Left lobe of liver (tissue), 2 donors: ENCODE data around the gene HIP1. TPM values are rescaled to one million over a fixed set of nuclear protein-coding genes. Genes with fewer than 3 reads are reported as not detected.
A peak's percentile ranks its signal among the peaks of the same experiment; 100 is the strongest.
"Not testable (repeated sequence)": the region's sequence is repeated elsewhere in the genome, so short reads cannot be mapped to it uniquely, and the experiment has no call there.

Experiments used
- ATAC-seq: fragments of 200-7000 bp; cut with Tn5 transposase; one replicate; pipeline ENCODE4 v1.9.1; 2020; ENCODE audit warnings: mild to moderate bottlenecking, moderate library complexity
- DNase-seq: peaks from one replicate; pipeline ENCODE4 v3.0.0-alpha.2; 2020; ENCODE audit warnings: low spot score
- total RNA-seq: library from RNA; stranded (reverse); gene quantifications from one replicate; pipeline ENCODE4 v1.2.1, GENCODE V29; 2021
- donor health status: DM: no; HTN: no; CAD: no; lungs with moderate emphysema.
- donor health status: DM: no; HTN: yes; CAD: no.

HIP1 gene
- total RNA-seq, 1 donor from 2014 or later, result 20.3 TPM

DNA sequence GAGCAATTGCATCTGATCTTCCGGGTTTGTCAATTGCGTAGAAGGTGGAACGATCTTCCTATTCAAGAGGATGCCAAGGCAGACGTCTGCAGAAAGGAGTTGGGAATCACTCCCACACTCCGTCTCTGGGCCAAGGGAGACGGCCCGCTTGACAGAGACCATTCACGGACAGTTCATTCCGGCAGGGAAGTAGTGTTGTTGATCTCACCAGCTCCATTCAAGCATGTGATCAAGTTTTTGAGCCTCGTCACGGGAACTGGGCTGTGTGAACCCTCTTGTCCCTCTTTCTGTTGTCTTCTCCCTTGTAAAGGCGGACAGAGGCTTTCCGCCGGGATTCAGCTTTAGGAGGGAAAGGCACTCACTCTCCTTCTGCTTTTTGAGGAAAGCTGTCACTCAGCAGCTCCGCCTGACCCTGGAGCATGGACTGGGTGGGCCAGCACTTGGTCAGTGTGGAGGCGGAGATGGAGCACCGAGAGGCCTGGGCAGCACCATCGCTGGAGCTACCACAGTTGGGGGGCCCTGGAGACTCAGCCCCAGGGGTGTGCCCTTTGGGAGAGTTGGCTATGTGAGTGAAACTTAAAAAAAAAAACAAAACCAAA, 201.7 kb downstream of the HIP1 start:
- ATAC-seq, result no peak
- peak; percentile 19 for DNase-seq

DNA sequence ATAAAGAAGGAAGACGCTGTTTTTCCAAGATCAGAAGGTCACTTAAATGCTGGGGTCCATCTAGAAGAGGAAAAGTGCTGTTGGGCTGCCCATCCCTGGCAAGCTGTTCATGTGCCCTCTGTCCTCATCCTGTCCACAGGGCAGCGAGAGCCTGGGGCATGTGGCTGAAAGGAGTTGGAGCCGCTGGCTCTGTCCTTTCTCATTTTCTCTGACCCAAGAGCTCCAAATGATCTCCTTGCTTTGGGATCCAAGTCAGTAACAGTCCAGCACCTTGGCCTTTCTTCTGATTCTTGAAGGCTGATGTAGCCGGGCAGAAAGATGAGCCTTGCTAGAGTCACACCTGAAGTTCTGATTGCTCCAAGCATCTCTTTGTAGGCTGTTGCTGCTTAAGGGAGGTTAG, 202.2 kb downstream of the HIP1 start:
- peak; percentile 3 for DNase-seq

DNA sequence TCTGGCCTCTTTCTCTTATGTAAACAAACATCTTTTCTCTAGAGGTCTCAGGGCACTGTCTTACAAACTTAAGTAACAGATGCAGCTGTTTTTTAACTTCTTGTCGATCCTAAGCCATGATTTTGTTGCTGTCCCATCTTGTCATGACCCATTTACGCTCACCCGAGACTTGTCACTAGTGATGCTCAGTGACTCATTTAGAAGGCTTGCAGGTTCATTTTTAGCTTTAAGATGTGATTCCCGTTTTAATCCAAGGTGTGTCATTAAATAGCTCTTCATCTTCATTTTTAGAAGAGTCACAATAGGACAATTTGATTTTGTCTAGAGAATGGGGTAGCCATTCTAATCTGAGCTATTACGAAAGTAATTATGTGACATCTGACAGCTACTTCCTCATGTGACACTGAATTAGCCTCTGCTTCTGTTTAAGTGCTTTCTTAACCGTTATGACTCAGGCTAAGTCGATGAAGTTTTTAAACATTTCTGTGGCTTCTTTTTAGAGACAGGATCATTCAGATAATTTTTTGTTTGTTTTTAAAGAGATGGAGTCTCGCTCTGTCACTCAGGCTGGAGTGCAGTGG, 203.9 kb downstream of the HIP1 start:
- ATAC-seq (no peak), DNase-seq (no peak)

More for the DNA sequence above, 202.2 kb downstream of the HIP1 start:
- no peak for ATAC-seq

DNA sequence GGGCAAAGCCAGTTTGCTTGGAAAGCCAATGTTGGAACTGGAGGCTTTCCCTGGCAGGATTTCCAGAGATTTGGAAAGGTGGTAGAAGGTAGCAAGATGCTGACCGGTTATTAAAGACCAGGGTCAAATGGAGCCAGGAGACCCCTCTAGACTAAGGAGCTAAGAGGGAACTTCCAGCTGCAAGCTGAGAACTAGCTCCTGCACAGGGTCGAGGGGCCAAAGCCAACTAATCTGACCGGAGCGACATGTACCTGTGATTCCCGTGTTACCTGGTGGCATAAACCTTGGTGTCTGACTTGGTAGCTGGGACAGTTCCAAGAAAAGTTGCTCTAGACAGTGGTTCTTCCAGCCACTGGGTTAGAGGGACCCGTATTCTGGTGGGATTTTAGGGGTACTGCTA, 204.8 kb downstream of the HIP1 start:
- ATAC-seq (no peak), DNase-seq (peak; percentile 38)

DNA sequence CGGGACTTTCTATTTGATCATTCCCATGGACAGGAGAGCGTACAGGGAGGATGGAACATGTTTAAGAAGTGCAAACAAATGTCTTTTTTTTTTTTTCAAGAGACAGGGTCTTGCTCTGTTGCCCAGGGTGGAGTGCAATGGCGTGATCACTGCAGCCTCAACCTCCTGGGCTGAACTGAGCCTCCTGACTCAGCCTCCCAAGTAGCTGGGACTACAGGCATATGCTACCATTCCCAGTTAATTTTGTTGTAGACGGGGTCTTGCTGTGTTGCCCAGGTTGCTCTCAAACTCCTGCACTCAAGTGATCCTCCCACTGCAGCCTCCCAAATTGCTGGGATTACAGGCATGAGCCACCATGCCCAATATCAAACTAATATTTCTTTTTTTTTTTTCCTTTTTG, 206.1 kb downstream of the HIP1 start:
- no peak for ATAC-seq

DNA sequence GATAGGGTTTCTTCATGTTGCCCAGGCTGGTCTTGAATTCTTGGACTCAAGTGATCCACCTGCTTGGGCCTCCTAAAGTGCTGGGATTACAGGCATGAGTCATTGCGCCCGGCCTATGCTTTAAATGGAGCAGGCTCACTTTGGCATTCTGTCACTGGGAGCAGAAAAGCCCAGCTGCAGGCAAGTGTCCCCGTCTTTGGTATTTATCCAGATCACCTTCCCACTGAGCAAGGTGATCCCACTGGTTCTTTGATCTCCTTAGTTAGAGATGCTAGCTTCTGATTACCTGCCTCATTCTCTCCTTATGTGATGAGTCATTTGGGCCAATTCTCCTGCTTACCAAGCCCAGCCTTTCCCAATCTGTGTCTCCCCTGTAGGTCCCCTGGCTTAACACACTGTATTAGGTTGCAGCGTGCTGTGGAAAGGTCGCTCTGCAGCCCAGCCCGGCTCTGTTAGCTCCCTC, 207.4 kb downstream of the HIP1 start:
- ATAC-seq (no peak), DNase-seq (no peak)

More for the DNA sequence above, 206.1 kb downstream of the HIP1 start:
- peak; percentile 11 for DNase-seq

DNA sequence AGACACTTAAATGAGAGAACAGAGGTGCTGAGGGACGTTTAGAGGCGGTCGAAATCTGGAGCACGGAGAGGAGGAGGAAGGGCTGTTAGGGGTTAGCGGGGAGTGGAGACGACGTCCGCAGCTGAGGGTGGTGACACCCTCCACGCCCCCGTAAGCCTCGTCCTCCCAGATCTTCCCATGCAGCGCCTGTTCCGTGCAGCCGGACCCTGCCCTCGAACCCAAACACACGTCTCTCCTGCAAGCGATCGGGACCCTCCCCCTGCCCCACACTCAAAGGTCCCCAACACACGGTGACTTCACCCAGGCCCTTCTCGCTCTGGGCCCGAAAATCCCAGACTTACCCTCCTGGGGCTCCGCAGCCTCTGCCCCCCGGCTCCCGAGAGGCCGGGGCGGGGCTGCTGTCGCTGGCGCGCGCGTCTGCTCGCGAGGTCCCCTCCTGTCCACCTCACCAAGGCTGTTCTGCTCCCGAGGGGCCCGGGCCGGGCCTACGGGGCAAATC, 211.5 kb downstream of the HIP1 start:
- ATAC-seq (peak; percentile 5), DNase-seq (peak; percentile 50)

DNA sequence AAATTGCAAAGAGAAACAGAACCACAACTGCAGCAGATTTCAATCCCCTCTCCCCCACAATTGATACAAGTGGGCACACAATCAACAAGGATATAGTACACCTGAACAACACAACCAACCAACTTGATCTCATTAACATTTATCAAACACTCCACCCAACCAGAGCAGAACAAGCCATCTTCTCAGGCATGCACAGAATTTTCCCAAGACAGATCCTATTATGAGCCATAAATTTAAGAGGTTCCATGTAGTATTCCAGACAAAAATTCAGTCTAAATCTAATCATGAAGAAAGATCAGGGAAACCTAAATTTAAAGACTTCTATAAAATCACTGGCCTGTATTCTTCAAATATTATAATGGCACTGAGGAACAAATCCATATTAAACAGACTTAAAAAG, 217.0 kb downstream of the HIP1 start:
- ATAC-seq, DNase-seq: not testable (repeated sequence)

DNA sequence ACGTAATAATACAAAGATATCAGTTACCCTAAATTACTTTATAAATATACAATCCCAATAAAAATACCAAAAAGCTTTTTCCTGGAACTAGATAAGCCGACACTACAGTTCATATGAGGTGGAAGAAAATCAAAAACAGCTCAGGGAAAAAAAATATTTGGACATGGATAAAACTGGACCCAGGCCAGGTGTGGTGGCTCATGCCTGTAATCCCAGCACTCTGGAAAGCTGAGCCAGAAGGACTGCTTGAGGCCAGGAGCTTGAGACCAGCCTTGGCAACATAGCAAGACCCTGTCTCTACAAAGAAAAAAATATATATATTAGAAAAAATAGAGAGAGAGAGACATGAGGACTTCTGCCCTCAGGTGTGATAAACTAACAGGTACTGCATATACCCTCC, 219.9 kb downstream of the HIP1 start:
- ATAC-seq, DNase-seq: not testable (repeated sequence)

DNA sequence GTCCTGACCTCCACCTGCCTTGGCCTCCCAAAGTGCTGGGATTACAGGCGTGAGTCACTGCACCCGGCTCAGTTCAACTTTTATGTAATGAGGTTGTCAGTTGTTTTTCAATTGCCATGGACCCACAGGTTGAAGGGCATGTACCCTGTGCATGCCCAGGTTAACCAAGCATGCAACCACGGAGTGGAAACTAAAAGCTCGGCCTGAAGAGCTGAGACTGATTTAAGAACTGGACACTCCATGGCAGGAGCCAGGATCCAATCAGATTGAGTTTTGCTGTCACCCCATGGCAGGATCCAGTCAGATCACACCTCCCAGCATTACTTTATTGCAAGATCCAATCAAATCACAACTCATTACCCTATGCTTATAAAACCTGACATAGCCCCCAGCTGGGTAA, 229.7 kb downstream of the HIP1 start:
- DNase-seq, result not testable (repeated sequence)
- peak; percentile 74 for ATAC-seq

DNA sequence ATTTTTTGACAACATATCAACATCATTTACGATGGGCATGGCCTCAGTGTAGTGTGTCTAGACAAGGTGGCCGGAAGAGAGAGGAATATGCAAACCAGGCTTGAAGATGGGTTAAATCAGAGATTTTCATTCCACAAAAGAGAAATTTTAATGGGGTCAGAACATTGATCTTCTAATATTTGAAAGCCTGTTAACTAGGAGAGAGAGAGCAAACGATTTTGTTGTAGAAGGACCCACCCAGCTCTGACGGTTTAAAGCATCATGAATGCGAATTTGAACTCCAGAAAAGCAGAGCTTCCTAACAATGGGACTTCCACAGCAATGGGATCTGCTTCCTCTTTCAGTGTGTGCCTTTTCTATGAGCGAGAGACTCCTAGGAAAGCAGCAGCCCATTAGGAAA, 246.7 kb downstream of the HIP1 start, which contains the start of gene SPDYE5:
Gene SPDYE5 (plus strand): TSS at position 301 of the 400 bp plus-strand sequence. CDS start 1,728 bp downstream, outside the sequence.
- DNase-seq, ATAC-seq: not testable (repeated sequence)

DNA sequence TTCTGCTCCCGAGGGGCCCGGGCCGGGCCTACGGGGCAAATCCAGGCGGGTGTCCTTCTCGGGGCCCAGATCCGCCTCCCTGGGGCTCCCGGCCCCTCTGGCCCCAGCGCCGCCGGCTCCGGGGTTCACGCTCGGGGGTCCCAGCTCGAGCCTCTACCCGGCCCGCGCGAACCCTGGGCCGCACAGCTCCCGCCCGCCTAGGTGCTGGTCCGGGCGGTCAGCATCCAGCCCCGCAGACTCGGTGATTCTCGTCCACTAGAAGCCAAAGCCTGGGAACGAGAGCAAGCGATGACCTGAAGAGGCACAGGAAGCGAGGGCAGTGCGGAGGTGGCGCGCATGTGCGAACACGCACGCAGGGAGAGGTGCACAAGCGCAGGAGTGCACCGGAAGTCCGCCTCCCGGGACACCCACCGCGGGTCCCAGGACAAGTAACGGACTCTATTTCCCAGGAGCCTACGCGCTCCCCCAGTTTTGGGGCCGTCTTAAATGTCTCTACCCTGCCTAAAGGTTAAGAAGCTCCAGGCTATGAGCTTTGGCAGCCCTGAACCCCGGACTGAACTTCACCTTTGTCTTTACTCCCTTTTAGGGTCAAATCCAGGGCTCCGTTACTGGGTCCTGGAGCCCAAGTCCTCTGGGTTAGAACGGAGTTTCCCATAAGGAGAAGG, 252.6 kb downstream of the HIP1 start, which contains the start of gene POM121C:
Gene POM121C (minus strand): TSS at position 321 of the 665 bp plus-strand sequence. CDS start 44,803 bp downstream, outside the sequence.
- ATAC-seq, result peak; percentile 100

DNA sequence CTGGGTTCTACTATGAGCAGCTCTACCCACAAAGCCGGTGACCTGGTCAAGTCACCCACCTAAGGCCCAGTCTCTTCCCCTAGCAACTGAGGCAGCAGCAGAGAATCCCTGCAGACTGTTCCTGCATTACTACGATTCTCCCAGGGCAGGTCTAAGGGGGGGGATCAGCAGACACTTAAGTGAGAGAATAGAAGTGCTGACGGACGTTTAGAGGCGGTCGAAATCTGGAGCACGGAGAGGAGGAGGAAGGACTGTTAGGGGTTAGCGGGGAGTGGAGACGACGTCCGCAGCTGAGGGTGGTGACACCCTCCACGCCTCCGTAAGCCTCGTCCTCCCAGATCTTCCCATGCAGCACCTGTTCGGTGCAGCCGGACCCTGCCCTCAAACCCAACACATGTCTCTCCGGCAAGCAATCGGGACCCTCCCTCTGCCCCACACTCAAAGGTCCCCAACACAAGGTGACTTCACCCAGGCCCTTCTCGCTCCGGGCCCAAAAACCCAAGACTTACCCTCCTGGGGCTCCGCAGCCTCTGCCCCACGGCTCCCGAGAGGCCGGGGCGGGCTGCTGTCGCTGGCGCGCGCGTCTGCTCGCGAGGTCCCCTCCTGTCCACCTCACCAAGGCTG, 253.3 kb downstream of the HIP1 start:
- ATAC-seq, result peak; percentile 9
- not testable (repeated sequence) for DNase-seq

More for the DNA sequence above, 252.6 kb downstream of the HIP1 start, which contains the start of gene POM121C:
- DNase-seq, result peak; percentile 98

Other genes starting within 250 kb of the HIP1 start
- gene SPDYE5, start 246.6 kb downstream of the HIP1 start, total RNA-seq, result not detected
- gene CCL26, start 33.3 kb upstream of the HIP1 start, total RNA-seq, result not detected
- 0.88 TPM for gene CCL24, start 74.9 kb upstream of the HIP1 start, total RNA-seq
- 32.9 TPM for gene RHBDD2, start 140.1 kb upstream of the HIP1 start, total RNA-seq
- gene POR, start 176.2 kb upstream of the HIP1 start, total RNA-seq, result 741 TPM